ENCODE data around the gene DOCK4.

- no peak for TF ChIP-seq CTCF (IDR thresholded peaks at IDR 0.05)
- no peak for TF ChIP-seq POLR2A (IDR thresholded peaks at IDR 0.05)
Observed at GRCh38 chr7:111864291-111864976, 341.8 kb downstream of the DOCK4 start.
